ENCODE data around the gene PDE2A.
A peak's percentile ranks its signal among the peaks of the same experiment; 100 is the strongest.

The PDE2A gene

DNA sequence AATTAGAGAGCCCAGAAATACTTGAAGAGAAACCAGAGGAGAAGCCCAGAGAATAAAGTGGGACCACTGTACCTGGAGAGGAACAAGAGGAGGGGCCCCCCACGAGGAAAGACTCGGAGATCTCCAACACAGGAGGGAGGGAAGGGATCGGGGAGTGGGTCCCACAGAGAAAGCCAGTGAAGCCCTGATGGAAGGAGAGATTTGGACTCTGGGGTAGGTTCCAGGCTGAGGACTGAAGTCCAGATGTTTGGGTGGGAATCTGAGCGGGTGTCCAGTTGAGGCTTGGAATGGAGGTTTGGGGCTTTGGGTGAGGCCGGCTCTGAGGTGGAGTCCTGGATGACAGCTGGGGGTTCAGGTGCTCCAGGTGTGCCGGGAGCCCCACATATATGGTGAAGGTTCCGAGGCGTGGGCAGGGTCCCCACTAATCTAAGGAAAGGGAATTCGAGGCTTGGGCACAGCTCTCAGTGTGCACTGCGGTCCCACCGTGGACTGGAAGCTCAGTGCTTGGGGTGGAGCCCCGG, 32.6 kb downstream of the PDE2A start:
- TF ChIP-seq, protein P1, sequence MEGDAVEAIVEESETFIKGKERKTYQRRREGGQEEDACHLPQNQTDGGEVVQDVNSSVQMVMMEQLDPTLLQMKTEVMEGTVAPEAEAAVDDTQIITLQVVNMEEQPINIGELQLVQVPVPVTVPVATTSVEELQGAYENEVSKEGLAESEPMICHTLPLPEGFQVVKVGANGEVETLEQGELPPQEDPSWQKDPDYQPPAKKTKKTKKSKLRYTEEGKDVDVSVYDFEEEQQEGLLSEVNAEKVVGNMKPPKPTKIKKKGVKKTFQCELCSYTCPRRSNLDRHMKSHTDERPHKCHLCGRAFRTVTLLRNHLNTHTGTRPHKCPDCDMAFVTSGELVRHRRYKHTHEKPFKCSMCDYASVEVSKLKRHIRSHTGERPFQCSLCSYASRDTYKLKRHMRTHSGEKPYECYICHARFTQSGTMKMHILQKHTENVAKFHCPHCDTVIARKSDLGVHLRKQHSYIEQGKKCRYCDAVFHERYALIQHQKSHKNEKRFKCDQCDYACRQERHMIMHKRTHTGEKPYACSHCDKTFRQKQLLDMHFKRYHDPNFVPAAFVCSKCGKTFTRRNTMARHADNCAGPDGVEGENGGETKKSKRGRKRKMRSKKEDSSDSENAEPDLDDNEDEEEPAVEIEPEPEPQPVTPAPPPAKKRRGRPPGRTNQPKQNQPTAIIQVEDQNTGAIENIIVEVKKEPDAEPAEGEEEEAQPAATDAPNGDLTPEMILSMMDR (IDR thresholded peaks at IDR 0.05; ENCODE audit: low read depth, low read length) = no peak
- H3K4me3 ChIP-seq (replicated peaks in 1 of 2; ENCODE audit: low read depth in 2 of 2, low read length in 2 of 2) = peak overlapping the region in 1 of 2 donors; percentile 21
- DNase-seq (ENCODE audit: low read depth in 2 of 2) = no peak

DNA sequence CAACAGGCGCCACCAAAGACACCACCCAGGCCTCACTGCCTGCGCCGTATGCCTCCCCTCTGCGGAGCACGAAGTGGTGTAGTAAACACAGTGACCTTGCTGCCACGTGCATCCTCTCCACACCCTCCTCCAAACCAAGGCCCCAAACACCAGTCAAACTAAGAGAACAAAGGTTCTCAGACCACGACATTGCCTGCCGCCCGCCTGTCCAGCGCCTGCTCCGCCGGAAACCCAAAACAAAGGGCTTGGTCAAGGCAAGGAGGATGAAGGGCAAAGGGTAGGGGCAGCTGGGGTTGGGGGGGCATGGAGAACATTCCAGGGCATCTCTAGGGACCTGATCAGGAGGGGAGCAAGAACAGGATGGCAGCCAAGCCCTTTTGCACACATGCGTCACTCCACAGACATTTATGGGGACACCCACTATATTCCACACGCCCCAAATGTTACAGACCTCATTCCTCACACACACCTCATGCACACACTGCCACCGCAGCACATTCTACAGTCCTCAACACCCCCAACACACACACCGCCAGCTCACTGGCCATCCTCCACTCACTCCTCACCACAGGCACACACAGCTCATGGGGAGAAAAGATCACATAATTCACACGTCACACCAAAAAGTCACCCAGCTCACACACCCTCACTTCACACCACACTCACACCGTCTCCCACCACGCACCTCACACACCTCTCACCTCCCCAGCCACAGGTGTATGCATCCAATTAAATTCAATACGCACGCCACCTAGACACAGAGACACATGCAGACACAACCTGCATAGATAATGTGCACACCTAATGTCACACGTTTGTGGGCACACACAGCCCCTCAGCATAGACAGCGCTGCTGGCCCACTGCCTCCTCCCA, 34.5 kb downstream of the PDE2A start:
- H3K4me3 ChIP-seq (replicated peaks in 1 of 2; ENCODE audit: low read depth in 2 of 2, low read length in 2 of 2) = no peak overlapping the region
- TF ChIP-seq, protein P1 (IDR thresholded peaks at IDR 0.05; ENCODE audit: low read depth, low read length) = no peak
- DNase-seq (ENCODE audit: low read depth in 2 of 2) = no peak

DNA sequence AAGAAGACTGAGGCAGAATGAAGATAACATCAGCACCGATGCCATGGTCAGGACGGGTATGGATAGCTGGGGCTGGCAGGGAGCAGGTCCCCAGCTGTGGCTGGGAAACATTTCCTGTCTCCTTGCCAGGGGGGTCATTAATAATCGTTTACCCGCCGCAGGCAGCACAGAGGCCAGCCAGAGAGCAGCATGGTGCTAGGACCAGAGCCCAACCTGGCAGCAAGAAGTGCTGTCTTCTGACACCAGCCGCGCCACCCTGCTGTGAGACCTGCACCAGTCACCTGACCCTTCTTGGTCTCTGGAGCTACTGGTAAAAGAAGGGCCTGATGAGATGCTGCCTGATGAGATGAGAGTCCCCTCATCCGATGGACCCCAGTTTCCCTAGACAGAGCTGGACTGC, 36.3 kb downstream of the PDE2A start:
- H3K4me3 ChIP-seq (replicated peaks in 1 of 2; ENCODE audit: low read depth in 2 of 2, low read length in 2 of 2) = no peak overlapping the region
- TF ChIP-seq, protein P1 (IDR thresholded peaks at IDR 0.05; ENCODE audit: low read depth, low read length) = no peak
- DNase-seq (ENCODE audit: low read depth in 2 of 2) = no peak

DNA sequence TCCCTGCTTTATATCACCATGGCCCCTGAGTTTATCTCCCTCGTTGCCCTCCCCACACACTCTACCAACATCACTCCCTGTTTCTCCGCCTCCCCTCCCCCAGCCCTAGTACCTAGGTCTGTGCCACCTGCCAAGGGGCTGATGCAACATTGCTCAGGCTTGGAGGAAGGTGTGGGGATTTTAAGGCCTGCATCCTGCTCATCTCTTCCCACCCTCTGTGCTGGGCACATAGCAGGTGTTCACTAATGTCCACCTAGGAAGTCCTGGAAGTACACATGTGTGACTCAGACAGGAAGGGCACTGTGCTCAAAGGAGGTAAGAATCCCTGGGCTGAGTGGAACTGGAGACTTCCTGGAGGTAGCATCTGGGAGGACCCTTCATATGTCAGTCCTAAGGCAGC, 37.0 kb downstream of the PDE2A start:
- H3K4me3 ChIP-seq (replicated peaks in 1 of 2; ENCODE audit: low read depth in 2 of 2, low read length in 2 of 2) = no peak overlapping the region
- TF ChIP-seq, protein P1 (IDR thresholded peaks at IDR 0.05; ENCODE audit: low read depth, low read length) = no peak
- no peak for DNase-seq (ENCODE audit: low read depth in 2 of 2)

DNA sequence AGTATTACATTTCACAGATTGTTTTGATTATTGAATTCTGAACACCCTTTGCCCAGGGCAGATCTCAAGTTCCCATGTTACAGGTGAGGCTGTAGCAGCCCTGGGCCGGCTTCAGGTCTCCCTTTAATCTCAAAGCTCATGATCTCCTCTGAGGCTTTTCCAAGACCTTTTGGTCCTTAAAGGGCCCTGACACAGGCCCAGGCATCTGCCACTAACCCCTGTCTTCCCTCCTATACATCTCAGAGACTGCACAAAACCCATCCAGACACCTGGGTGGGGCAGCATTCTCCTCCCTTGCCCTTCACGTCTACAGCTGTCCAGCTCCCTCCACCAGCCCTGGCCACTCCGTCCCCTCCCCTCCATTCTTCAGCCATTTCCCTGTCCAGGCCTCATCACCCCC, 37.8 kb downstream of the PDE2A start:
- DNase-seq (ENCODE audit: low read depth in 2 of 2) = no peak
- H3K4me3 ChIP-seq (replicated peaks in 1 of 2; ENCODE audit: low read depth in 2 of 2, low read length in 2 of 2) = no peak overlapping the region
- TF ChIP-seq, protein P1 (IDR thresholded peaks at IDR 0.05; ENCODE audit: low read depth, low read length) = no peak

DNA sequence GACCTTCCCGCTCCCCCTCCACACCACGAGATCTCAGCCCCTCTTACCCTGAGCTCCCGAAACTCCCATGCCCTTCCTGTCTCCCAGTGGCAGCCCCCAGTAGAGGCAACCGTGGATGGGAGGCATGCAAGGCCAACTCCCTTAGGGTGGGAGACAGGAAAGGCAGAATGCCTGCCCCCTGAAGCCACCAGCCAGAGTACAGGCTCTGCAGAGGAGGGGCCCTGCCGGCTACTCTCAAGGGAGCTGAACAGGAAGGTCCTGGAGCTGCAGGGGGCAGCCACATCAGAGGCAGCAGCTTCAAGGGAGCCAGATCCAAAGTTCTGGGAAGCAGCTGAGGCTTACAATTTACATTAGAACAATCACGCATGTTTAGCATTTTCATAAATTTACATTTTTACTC, 38.3 kb downstream of the PDE2A start:
- H3K4me3 ChIP-seq (replicated peaks in 1 of 2; ENCODE audit: low read depth in 2 of 2, low read length in 2 of 2) = no peak overlapping the region
- DNase-seq (ENCODE audit: low read depth in 2 of 2) = no peak
- TF ChIP-seq, protein P1 (IDR thresholded peaks at IDR 0.05; ENCODE audit: low read depth, low read length) = no peak

Measured in cardiac fibroblast (primary cell).